A549 (cell line): ENCODE results near the gene NSMF.

Experiments
- CBX2 ChIP-seq: fragments of 200-600 bp; sonication (generic); IDR thresholded peaks from 2 replicates; pipeline ENCODE4 v1.6.1; 2016; ENCODE audit warnings: low read depth, mild to moderate bottlenecking, borderline replicate concordance
- CEBPB ChIP-seq, 2 experiments: fragments of >200 bp in 1 of 2; sonication (Bioruptor Twin) in 1 of 2; formaldehyde crosslinking in 1 of 2; IDR thresholded peaks; 2 replicates each; pipeline ENCODE4 v1.6.1; 2012 to 2016
- CTCF ChIP-seq: fragments of >200 bp; sonication (Bioruptor Twin); formaldehyde crosslinking; IDR thresholded peaks from 3 replicates; pipeline ENCODE4 v1.5.1; 2016
- E2F6 ChIP-seq: IDR thresholded peaks from 2 replicates; pipeline ENCODE4 v1.6.1; 2012; ENCODE audit warnings: low read depth, borderline replicate concordance
- EP300 ChIP-seq, 2 experiments: fragments of >200 bp; sonication (Bioruptor Twin); formaldehyde crosslinking; IDR thresholded peaks; 2 replicates in 1 of 2; 3 replicates in 1 of 2; pipeline ENCODE4 v1.6.1; 2016 to 2017
- HMGXB4 ChIP-seq: fragments of 250-450 bp; sonication (Bioruptor Pico); IDR thresholded peaks from 2 replicates; pipeline ENCODE4 v1.5.0; 2021; ENCODE audit warnings: mild to moderate bottlenecking, moderate library complexity, borderline replicate concordance
- KDM5A ChIP-seq: fragments of 200-600 bp; sonication (generic); IDR thresholded peaks from 2 replicates; pipeline ENCODE4 v1.6.1; 2016; ENCODE audit warnings: antibody characterized with exemption, mild to moderate bottlenecking
- MYC ChIP-seq: IDR thresholded peaks from 2 replicates; pipeline ENCODE4 v1.6.1; 2012; ENCODE audit warnings: mild to moderate bottlenecking, inconsistent platforms, low read length, improper control_type of control experiment, borderline replicate concordance
- POLR2A ChIP-seq: IDR thresholded peaks from 2 replicates; pipeline ENCODE4 v1.6.1; 2012; ENCODE audit warnings: mild to moderate bottlenecking, low read length
- POLR2AphosphoS2 ChIP-seq: conservative IDR thresholded peaks from 2 replicates; pipeline ENCODE4 v1.6.1; 2012; ENCODE audit warnings: low read length, improper control_type of control experiment, inconsistent platforms
- RAD21 ChIP-seq, 2 experiments: fragments of >200 bp in 1 of 2; sonication (Bioruptor Twin) in 1 of 2; formaldehyde crosslinking in 1 of 2; IDR thresholded peaks in 1 of 2; conservative IDR thresholded peaks in 1 of 2; 2 replicates in 1 of 2; 3 replicates in 1 of 2; pipeline ENCODE4 v1.6.1; 2012 to 2018; ENCODE audit warnings: inconsistent platforms in 1 of 2
- RCOR1 ChIP-seq: fragments of 150-350 bp; IDR thresholded peaks from 2 replicates; pipeline ENCODE4 v1.6.1; 2014; ENCODE audit warnings: antibody characterized with exemption, low read length, low read depth
- SMC3 ChIP-seq: fragments of >200 bp; sonication (Bioruptor Twin); formaldehyde crosslinking; IDR thresholded peaks from 3 replicates; pipeline ENCODE4 v1.6.1; 2018; ENCODE audit warnings: inconsistent platforms
- TF ChIP-seq, protein P1 (sequence below): IDR thresholded peaks from 2 replicates; pipeline ENCODE4 v1.6.1; 2012

DNA sequence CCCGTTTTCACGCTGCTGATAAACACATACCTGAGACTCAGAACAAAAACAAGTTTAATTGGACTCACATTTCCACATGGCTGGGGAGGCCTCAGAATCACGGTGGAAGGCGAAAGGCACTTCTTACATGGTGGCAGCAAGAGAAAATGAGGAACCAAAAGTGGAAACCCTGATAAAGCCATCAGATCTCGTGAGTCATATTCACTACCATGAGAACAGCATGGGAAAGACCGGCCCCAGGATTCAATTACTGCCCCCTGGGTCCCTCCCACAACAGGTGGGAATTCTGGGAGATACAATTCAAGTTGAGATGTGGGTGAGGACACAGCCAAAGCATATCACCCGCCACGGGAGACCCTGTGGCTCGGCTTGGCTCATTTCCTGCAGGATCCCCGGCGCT, 56.4 kb downstream of the NSMF start:
- no peak for TF ChIP-seq CTCF
- TF ChIP-seq, protein P1, sequence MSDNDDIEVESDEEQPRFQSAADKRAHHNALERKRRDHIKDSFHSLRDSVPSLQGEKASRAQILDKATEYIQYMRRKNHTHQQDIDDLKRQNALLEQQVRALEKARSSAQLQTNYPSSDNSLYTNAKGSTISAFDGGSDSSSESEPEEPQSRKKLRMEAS: no peak
- no peak for TF ChIP-seq POLR2AphosphoS2
- TF ChIP-seq E2F6: no peak
- no peak for TF ChIP-seq EP300 (IDR thresholded peaks at IDR 0.05)
- TF ChIP-seq HMGXB4 (CRISPR knock-in tag): no peak
- TF ChIP-seq KDM5A: no peak
- TF ChIP-seq RCOR1: no peak
- TF ChIP-seq RAD21 (conservative IDR thresholded peaks at IDR 0.05 in 1 of 2, IDR thresholded peaks at IDR 0.05 in 1 of 2): no peak
- TF ChIP-seq CEBPB (IDR thresholded peaks at IDR 0.05): no peak
- TF ChIP-seq SMC3: no peak
- TF ChIP-seq CBX2: no peak
- no peak for TF ChIP-seq MYC
- no peak for TF ChIP-seq POLR2A
